Peyer's patch (tissue), 4 donors: ENCODE results near the gene TFPI. TPM values are rescaled to one million over a fixed set of nuclear protein-coding genes. Genes with fewer than 3 reads are reported as not detected.

Experiments used
- DNase-seq, 3 donors: peaks; one replicate each; pipeline ENCODE4 v3.0.0-alpha.2; 2017 to 2019
- H3K27ac ChIP-seq, 4 donors: fragments of 200-600 bp; sonication (generic); one replicate each; pipeline ENCODE4 v1.5.1; 2016 to 2019
- H3K27me3 ChIP-seq, 2 donors: fragments of 200-600 bp; sonication (generic); one replicate each; pipeline ENCODE4 v1.5.1; 2019
- H3K36me3 ChIP-seq, 3 donors: fragments of 200-600 bp; sonication (generic); one replicate each; pipeline ENCODE4 v1.5.1; 2016 to 2019
- H3K4me1 ChIP-seq, 4 donors: fragments of 200-600 bp; sonication (generic); one replicate each; pipeline ENCODE4 v1.5.1; 2016 to 2019
- H3K4me3 ChIP-seq, 4 donors: fragments of 200-600 bp; sonication (generic); 1 replicate in 3 of 4; 2 replicates in 1 of 4; pipeline ENCODE4 v1.5.1; 2016 to 2019; ENCODE audit warnings: mild to moderate bottlenecking in 1 of 4
- H3K9me3 ChIP-seq, 4 donors: fragments of 200-600 bp; sonication (generic); one replicate each; pipeline ENCODE4 v1.5.1; 2016 to 2019; ENCODE audit warnings: mild to moderate bottlenecking in 1 of 4
- CTCF ChIP-seq, 6 experiments: fragments of 450-650 bp in 4 of 6; fragments of 200-600 bp in 2 of 6; sonication (generic) in 1 of 6; IDR thresholded peaks; one replicate each; pipeline ENCODE4 v1.5.1; 2017 to 2019; ENCODE audit warnings: antibody characterized with exemption in 6 of 6, mild to moderate bottlenecking in 3 of 6, moderate library complexity in 1 of 6
- POLR2A ChIP-seq, 2 donors: fragments of 450-650 bp; IDR thresholded peaks; one replicate each; pipeline ENCODE4 v1.5.1; 2017; ENCODE audit warnings: antibody characterized with exemption in 2 of 2, mild to moderate bottlenecking in 2 of 2, moderate library complexity in 2 of 2
- total RNA-seq, 4 donors: library from RNA; depleted of rRNA; stranded (reverse); fragments of >200 nt; gene quantifications; one replicate each; pipeline ENCODE4 v1.1.0, GENCODE V29; 2016

Gene TFPI
- total RNA-seq, 4 donors from 2014 or later: 69.9 to 91.4 (median 75.8) TPM

GRCh38 chr2:187440101-187440675 lies 114.0 kb downstream of the TFPI start:
- H3K27ac ChIP-seq: no peak overlapping the region
- H3K27me3 ChIP-seq: no peaks in the 10 kb centered on the region
- H3K4me3 ChIP-seq: no peak overlapping the region
- H3K36me3 ChIP-seq: no peaks in the 10 kb centered on the region
- no peaks in the 10 kb centered on the region for H3K9me3 ChIP-seq
- no peaks in the 10 kb centered on the region for H3K4me1 ChIP-seq
- DNase-seq: no peak
- TF ChIP-seq POLR2A (IDR thresholded peaks at IDR 0.05) (no peak), CTCF (IDR thresholded peaks at IDR 0.05) (no peak)

- no peak for TF ChIP-seq CTCF (IDR thresholded peaks at IDR 0.05)
- TF ChIP-seq POLR2A (IDR thresholded peaks at IDR 0.05): no peak
- H3K4me1 ChIP-seq: no peaks in the 10 kb centered on the region
- H3K9me3 ChIP-seq: no peaks in the 10 kb centered on the region
- H3K36me3 ChIP-seq: no peaks in the 10 kb centered on the region
- H3K27me3 ChIP-seq: no peaks in the 10 kb centered on the region
- no peak for DNase-seq
- H3K27ac ChIP-seq: no peak overlapping the region
- no peak overlapping the region for H3K4me3 ChIP-seq
Observed at GRCh38 chr2:187438455-187438854, 115.8 kb downstream of the TFPI start.

- no peak for TF ChIP-seq CTCF (IDR thresholded peaks at IDR 0.05)
Observed at GRCh38 chr2:187435756-187436155, 118.5 kb downstream of the TFPI start.

GRCh38 chr2:187435078-187435477 lies 119.2 kb downstream of the TFPI start:
- no peaks in the 10 kb centered on the region for H3K36me3 ChIP-seq
- no peaks in the 10 kb centered on the region for H3K4me1 ChIP-seq
- no peak for DNase-seq

More at GRCh38 chr2:187435756-187436155, 118.5 kb downstream of the TFPI start:
- Histone ChIP-seq H3K27ac (no peak overlapping the region), H3K27me3 (no peaks in the 10 kb centered on the region), H3K36me3 (no peaks in the 10 kb centered on the region), H3K9me3 (no peaks in the 10 kb centered on the region), H3K4me3 (no peak overlapping the region), H3K4me1 (no peaks in the 10 kb centered on the region)
- DNase-seq: no peak

GRCh38 chr2:187434342-187434785 lies 119.9 kb downstream of the TFPI start:
- no peak for DNase-seq
- no peaks in the 10 kb centered on the region for H3K9me3 ChIP-seq
- H3K4me1 ChIP-seq: no peaks in the 10 kb centered on the region

More at GRCh38 chr2:187435078-187435477, 119.2 kb downstream of the TFPI start:
- Histone ChIP-seq H3K27ac (no peak overlapping the region), H3K9me3 (no peaks in the 10 kb centered on the region), H3K27me3 (no peaks in the 10 kb centered on the region), H3K4me3 (no peak overlapping the region)
- TF ChIP-seq POLR2A (IDR thresholded peaks at IDR 0.05): no peak
- no peak for TF ChIP-seq CTCF (IDR thresholded peaks at IDR 0.05)

More at GRCh38 chr2:187434342-187434785, 119.9 kb downstream of the TFPI start:
- Histone ChIP-seq H3K36me3 (no peaks in the 10 kb centered on the region), H3K27ac (no peak overlapping the region), H3K27me3 (no peaks in the 10 kb centered on the region), H3K4me3 (no peak overlapping the region)
- TF ChIP-seq CTCF (IDR thresholded peaks at IDR 0.05): no peak
- TF ChIP-seq POLR2A (IDR thresholded peaks at IDR 0.05): no peak
